K562 (cell line): ENCODE data around the gene HELT. TPM values are rescaled to one million over a fixed set of nuclear protein-coding genes. Genes with fewer than 3 reads are reported as not detected.

Experiments
- ATAC-seq: fragments of 200-7000 bp; cut with Tn5 transposase; 3 replicates; pipeline ENCODE4 v1.9.1; 2020; ENCODE audit warnings: moderate library complexity
- BruUV-seq: library from RNA; stranded (reverse); fragments of 400-500 nt; replicated peaks from 2 replicates; lab custom pipeline; 2021; lab: Mats Ljungman, UMichigan
- CTCF ChIA-PET: fragments of 300-600 bp; formaldehyde crosslinking; extraction: SDS; loops from one replicate; lab custom pipeline; 2021; ENCODE audit warnings: low intra/inter-chr PET ratio; lab: Yijun Ruan, JAX
- POLR2A ChIA-PET: fragments of 300-600, 350-650 bp; sonication (Branson Sonifier 250); formaldehyde crosslinking; extraction: SDS; loops from one replicate; lab custom pipeline; 2021; ENCODE audit warnings: antibody characterized with exemption, inconsistent platforms; lab: Yijun Ruan, JAX
- DNase-seq, 4 experiments: peaks; one replicate each; pipeline versions ENCODE4 v3.0.0 to v3.0.0-alpha.2; 2011 to 2018; ENCODE audit warnings: low spot score in 3 of 4, mixed read lengths in 3 of 4; ENCODE audit errors: extremely low read depth in 1 of 4
- FAIRE-seq: peaks from 2 replicates; lab custom pipeline; 2011; peaks lifted over from hg19 to GRCh38; lab: Jason Lieb, UNC
- H2AFZ ChIP-seq: 2 replicates; pipeline ENCODE4 v1.6.0; 2011; ENCODE audit warnings: low read depth, low read length, control low read depth, inconsistent platforms
- H3K27ac ChIP-seq: fragments of 200-600 bp; 3 replicates; pipeline ENCODE4 v1.8.0; 2011; ENCODE audit warnings: low read depth, mild to moderate bottlenecking, control low read depth, inconsistent platforms, low read length, moderate library complexity, mixed read lengths; ENCODE audit errors: extremely low read depth
- H3K27me3 ChIP-seq, 2 experiments: fragments of 300-600 bp in 1 of 2; 2 replicates in 1 of 2; 3 replicates in 1 of 2; pipeline versions ENCODE4 v1.6.0 to v1.8.0; 2011; ENCODE audit warnings: inconsistent platforms in 2 of 2, low read length in 2 of 2, mild to moderate bottlenecking in 1 of 2, mixed read lengths in 1 of 2, moderate library complexity in 1 of 2; ENCODE audit not compliant: control insufficient read depth in 2 of 2, insufficient read depth in 2 of 2
- H3K36me3 ChIP-seq: fragments of 300-600 bp; 3 replicates; pipeline ENCODE4 v1.8.0; 2011; ENCODE audit warnings: mild to moderate bottlenecking, low read length, inconsistent platforms; ENCODE audit not compliant: control insufficient read depth, insufficient read depth
- H3K4me1 ChIP-seq, 2 experiments: fragments of 200-600 bp in 1 of 2; replicated peaks in 1 of 2; 2 replicates in 1 of 2; 3 replicates in 1 of 2; pipeline versions ENCODE4 v1.5.1 to v1.8.0; 2011; ENCODE audit warnings: inconsistent platforms in 2 of 2, low read length in 2 of 2, mild to moderate bottlenecking in 1 of 2, mixed read lengths in 1 of 2, moderate library complexity in 1 of 2; ENCODE audit not compliant: control insufficient read depth in 2 of 2, insufficient read depth in 2 of 2
- H3K4me2 ChIP-seq: 2 replicates; pipeline ENCODE4 v1.6.1; 2011; ENCODE audit warnings: low read length, control low read depth, inconsistent platforms, mixed read lengths; ENCODE audit not compliant: insufficient read depth
- H3K4me3 ChIP-seq: fragments of 200-600 bp; sonication (generic), shearing (Covaris generic); 2 replicates; pipeline ENCODE4 v1.5.1; 2016; ENCODE audit warnings: control low read depth, inconsistent platforms
- H3K79me2 ChIP-seq: fragments of 200-600 bp; 3 replicates; pipeline ENCODE4 v1.8.0; 2011; ENCODE audit warnings: low read length, inconsistent platforms; ENCODE audit not compliant: control insufficient read depth, insufficient read depth
- H3K9ac ChIP-seq, 2 experiments: 2 replicates each; pipeline versions ENCODE4 v1.6.0 to v1.6.1; 2011; ENCODE audit warnings: low read depth in 2 of 2, low read length in 2 of 2, control low read depth in 1 of 2, inconsistent platforms in 1 of 2, mild to moderate bottlenecking in 1 of 2, mixed read lengths in 1 of 2; ENCODE audit not compliant: insufficient read depth in 1 of 2
- H3K9me1 ChIP-seq: one replicate; pipeline ENCODE4 v1.6.0; 2011; ENCODE audit warnings: inconsistent platforms, mild to moderate bottlenecking, low read length, moderate library complexity; ENCODE audit not compliant: control insufficient read depth, insufficient read depth
- H3K9me3 ChIP-seq: replicated peaks from 2 replicates; pipeline ENCODE4 v1.5.1; 2011; ENCODE audit warnings: low read depth, low read length, inconsistent platforms; ENCODE audit not compliant: control insufficient read depth, insufficient read depth
- H4K20me1 ChIP-seq: replicated peaks from 2 replicates; pipeline ENCODE4 v1.6.1; 2011; ENCODE audit warnings: low read length, inconsistent platforms, mixed read lengths; ENCODE audit not compliant: control insufficient read depth, insufficient read depth
- CCNT2 ChIP-seq: IDR thresholded peaks from 2 replicates; pipeline ENCODE4 v1.6.1; 2011; ENCODE audit warnings: borderline replicate concordance, low read depth, mild to moderate bottlenecking, moderate library complexity, mixed read lengths, low read length; ENCODE audit not compliant: insufficient read length; ENCODE audit errors: extremely low read depth
- CEBPB ChIP-seq: fragments of 450-650 bp; IDR thresholded peaks from 2 replicates; pipeline ENCODE4 v1.6.1; 2016; ENCODE audit warnings: missing genetic modification characterization, missing compliant biosample characterization
- CEBPG ChIP-seq, 3 experiments: fragments of 200-800 bp in 1 of 3; sonication (Bioruptor generic) in 1 of 3; sonication (generic) in 1 of 3; formaldehyde crosslinking in 1 of 3; IDR thresholded peaks in 2 of 3; conservative IDR thresholded peaks in 1 of 3; 2 replicates each; pipeline versions ENCODE4 v1.6.1 to v1.8.0; 2016 to 2022; ENCODE audit warnings: missing compliant biosample characterization in 2 of 3, missing genetic modification characterization in 2 of 3, mild to moderate bottlenecking in 1 of 3, missing genetic modification reagents in 1 of 3
- WGBS: fragments of 100-300 bp; shearing (Covaris generic); methylation state at CpG from one replicate; pipeline ENCODE4 v1.1.6; 2016; ENCODE audit warnings: low coverage, mixed read lengths; ENCODE audit not compliant: insufficient coverage; ENCODE audit errors: missing lambda C conversion rate; 5-methylcytosine and 5-hydroxymethylcytosine counted together
- in situ Hi-C: fragments of 300-500 bp; cut with MboI; formaldehyde crosslinking; loops from 4 replicates; pipeline ENCODE4 v1.15.0; 2018; ENCODE audit warnings: inconsistent platforms, mixed read lengths
- intact Hi-C: fragments of 100-400 bp; cut with micrococcal nuclease; formaldehyde crosslinking; loops from 2 replicates; pipeline ENCODE4 v1.14.2; 2022
- polyA plus RNA-seq, 8 experiments: library from polyadenylated mRNA; depleted of rRNA in 4 of 8; stranded (reverse) in 5 of 8; unstranded in 3 of 8; fragments of >200 nt; fragmentation: Nextera tagmentation in 2 of 8; fragmentation: Illumina TruSeq in 1 of 8; extraction: Ambion mirVana in 2 of 8; extraction: Trizol in 1 of 8; gene quantifications; 2 replicates each; pipeline versions ENCODE4 v1.2.1 to v1.2.3, GENCODE V29; 2011 to 2014; ENCODE audit warnings: inconsistent platforms in 1 of 8, missing spikeins in 1 of 8
- total RNA-seq, 7 experiments: library from RNA; depleted of rRNA in 6 of 7; stranded (reverse); fragments of >200 nt in 6 of 7; fragmentation: Illumina TruSeq in 2 of 7; extraction: Trizol in 2 of 7; gene quantifications; 2 replicates each; pipeline versions ENCODE4 v1.2.1 to v1.2.3, GENCODE V29; 2011 to 2021; ENCODE audit warnings: low replicate concordance in 1 of 7

Gene HELT
- total and polyA plus RNA-seq, 9 of the 15 experiments (the other 6 are each of a cell fraction or from before 2014, with no cell fraction given), result not detected

GRCh38 chr4:185002784-185003183 is 15.5 kb upstream of the HELT start:
- no peak for DNase-seq
- WGBS, result 2% methylated on average over 11 of the region's 11 CpGs
- H3K4me2 ChIP-seq, result no peak overlapping the region
- no peaks in the 10 kb centered on the region for H3K9me3 ChIP-seq
- no peaks in the 10 kb centered on the region for H3K36me3 ChIP-seq
- POLR2A ChIA-PET, result no interaction called here
- TF ChIP-seq CEBPG (CRISPR knock-in tag; IDR thresholded peaks at IDR 0.05), result peak; percentile 57
- peak; percentile 43 to 61; a peak in 2 of 4 replicates for TF ChIP-seq CEBPG (tag; conservative IDR thresholded peaks at IDR 0.05 in 1 of 2, IDR thresholded peaks at IDR 0.05 in 1 of 2)
- peak; percentile 85 for TF ChIP-seq CEBPB (tag)
- TF ChIP-seq CCNT2, result no peak
- no peak overlapping the region for H3K27ac ChIP-seq
- H3K9me1 ChIP-seq, result no peaks in the 10 kb centered on the region
- peak; percentile 51 for ATAC-seq
- no peak overlapping the region for H2AFZ ChIP-seq
- in situ Hi-C loops (loop anchor here (10.0 kb wide), 1 partner anchor 132 kb away; no protein-coding TSS in a partner anchor), intact Hi-C loops (loop anchor here (5.0 to 10.0 kb wide), 3 partner anchors 255 to 358 kb away; partner anchors contain the start of genes CASP3 and PRIMPOL)
- H3K4me3 ChIP-seq, result no peak overlapping the region
- no TSS peak for BruUV-seq
- CTCF ChIA-PET, result no interaction called here
- H3K27me3 ChIP-seq, result peaks cover 24 to 53% of the 10 kb centered on the region in 2 experiments
- no peak overlapping the region for H3K9ac ChIP-seq
- 0 out of 2 replicates have a peak, but pooled peaks cover 3% of the 10 kb centered on the region for H4K20me1 ChIP-seq
- H3K4me1 ChIP-seq, result peaks cover 0 to 9% of the 10 kb centered on the region in 2 experiments; a peak in 2 of 5 replicates
- no peaks in the 10 kb centered on the region for H3K79me2 ChIP-seq
- FAIRE-seq, result no peak
